HepG2 (cell line): ENCODE data around the gene SBK2. TPM values are rescaled to one million over a fixed set of nuclear protein-coding genes. Genes with fewer than 3 reads are reported as not detected.

Experiments
- ATF7-NPFF ChIP-seq: sonication (generic); formaldehyde crosslinking; IDR thresholded peaks from 2 replicates; pipeline ENCODE4 v1.8.1; 2023; ENCODE audit warnings: mild to moderate bottlenecking, low read depth, missing genetic modification reagents, moderate library complexity
- CHD4 ChIP-seq: fragments of 200-600 bp; sonication (generic); IDR thresholded peaks from 2 replicates; pipeline ENCODE4 v1.7.0; 2017; ENCODE audit warnings: mild to moderate bottlenecking, low read length, borderline replicate concordance
- DNMT3B ChIP-seq: conservative IDR thresholded peaks from 2 replicates; pipeline ENCODE4 v1.6.1; 2016; ENCODE audit warnings: missing biosample characterization, control low read depth
- HOXD1 ChIP-seq: sonication (generic); formaldehyde crosslinking; IDR thresholded peaks from 2 replicates; pipeline ENCODE4 v1.5.0; 2020; ENCODE audit warnings: missing genetic modification reagents
- IRX3 ChIP-seq: sonication (generic); formaldehyde crosslinking; IDR thresholded peaks from 2 replicates; pipeline ENCODE4 v1.8.1; 2023; ENCODE audit warnings: mild to moderate bottlenecking, low read depth, missing genetic modification reagents, borderline replicate concordance
- MLX ChIP-seq: IDR thresholded peaks from 2 replicates; pipeline ENCODE4 v1.6.1; 2016
- MYC ChIP-seq: sonication (generic); formaldehyde crosslinking; IDR thresholded peaks from 2 replicates; pipeline ENCODE4 v1.9.0; 2021; ENCODE audit warnings: missing genetic modification reagents, borderline replicate concordance
- NKX3-1 ChIP-seq: sonication (generic); formaldehyde crosslinking; IDR thresholded peaks from 2 replicates; pipeline ENCODE4 v1.5.0; 2020; ENCODE audit warnings: missing genetic modification reagents
- PAXIP1 ChIP-seq: sonication (generic); formaldehyde crosslinking; conservative IDR thresholded peaks from 2 replicates; pipeline ENCODE4 v1.4.0; 2020; ENCODE audit warnings: mild to moderate bottlenecking, missing genetic modification reagents, moderate library complexity
- PHF8 ChIP-seq: sonication (generic); formaldehyde crosslinking; IDR thresholded peaks from 2 replicates; pipeline ENCODE4 v1.5.0; 2020; ENCODE audit warnings: missing genetic modification reagents
- RARA ChIP-seq: IDR thresholded peaks from 2 replicates; pipeline ENCODE4 v1.6.1; 2016; ENCODE audit warnings: missing genetic modification reagents, missing compliant biosample characterization
- SMARCC2 ChIP-seq: fragments of 450-650 bp; IDR thresholded peaks from 2 replicates; pipeline ENCODE4 v1.6.1; 2017; ENCODE audit warnings: antibody characterized with exemption, mild to moderate bottlenecking
- TBX2 ChIP-seq: sonication (generic); formaldehyde crosslinking; IDR thresholded peaks from 2 replicates; pipeline ENCODE4 v1.5.0; 2020; ENCODE audit warnings: missing genetic modification reagents, mild to moderate bottlenecking, borderline replicate concordance
- ZBTB40 ChIP-seq, 2 experiments: fragments of 450-650 bp in 1 of 2; sonication (generic) in 1 of 2; formaldehyde crosslinking in 1 of 2; IDR thresholded peaks; 2 replicates each; pipeline versions ENCODE4 v1.6.1 to v1.8.0; 2016 to 2022; ENCODE audit warnings: antibody characterized with exemption in 1 of 2, mild to moderate bottlenecking in 1 of 2, missing genetic modification reagents in 1 of 2
- ZNF572 ChIP-seq: sonication (generic); formaldehyde crosslinking; IDR thresholded peaks from 2 replicates; pipeline ENCODE4 v1.5.1; 2020; ENCODE audit warnings: mild to moderate bottlenecking, missing genetic modification reagents
- ZNF891 ChIP-seq: sonication (generic); formaldehyde crosslinking; IDR thresholded peaks from 2 replicates; pipeline ENCODE4 v1.5.0; 2020; ENCODE audit warnings: mild to moderate bottlenecking, missing genetic modification reagents
- polyA plus RNA-seq, 8 experiments: library from polyadenylated mRNA; depleted of rRNA in 3 of 8; stranded (reverse) in 7 of 8; unstranded in 1 of 8; fragments of >200 nt; fragmentation: Illumina TruSeq in 4 of 8; extraction: Trizol in 4 of 8; gene quantifications; 2 replicates each; pipeline versions ENCODE4 v1.2.1 to v1.2.3, GENCODE V29; 2011 to 2016; ENCODE audit warnings: low read depth in 4 of 8, missing spikeins in 1 of 8, mixed read lengths in 1 of 8; ENCODE audit not compliant: insufficient read depth in 1 of 8
- total RNA-seq, 5 experiments: library from RNA; depleted of rRNA; stranded (reverse); fragments of >200 nt; fragmentation: Illumina TruSeq; extraction: Trizol; gene quantifications; 2 replicates each; pipeline ENCODE4 v1.2.3, GENCODE V29; 2016; ENCODE audit warnings: low read depth in 1 of 5

SBK2 gene
- total and polyA plus RNA-seq, 2 of the 13 experiments (the other 11 are each of a cell fraction or from before 2014, with no cell fraction given) = 0.24 TPM; not detected in 1

GRCh38 chr19:55581145-55581822, 44.4 kb upstream of the SBK2 start (continued):
- TF ChIP-seq MLX (0 out of 2 replicates have a peak, but pooled peaks have one; percentile 13), PHF8 (peak; percentile 25; the same call in 1 of the 2 replicates), PAXIP1 (CRISPR knock-in tag) (0 out of 2 replicates have a peak, but pooled peaks have one; percentile 8), MYC (CRISPR knock-in tag) (no peak), ZBTB40 (IDR thresholded peaks at IDR 0.05) (no peak), ZBTB40 (CRISPR knock-in tag; IDR thresholded peaks at IDR 0.05) (no peak), NKX3-1 (CRISPR knock-in tag) (peak; percentile 43; the same call in 1 of the 2 replicates), ZNF572 (no peak), HOXD1 (no peak), SMARCC2 (no peak), ZNF891 (CRISPR knock-in tag) (0 out of 2 replicates have a peak, but pooled peaks have one; percentile 32), IRX3 (no peak), DNMT3B (CRISPR knock-in tag) (0 out of 2 replicates have a peak, but pooled peaks have one; percentile 8), ATF7-NPFF (CRISPR knock-in tag) (peak; percentile 63; the same call in 1 of the 2 replicates), CHD4 (0 out of 2 replicates have a peak, but pooled peaks have one; percentile 67), TBX2 (CRISPR knock-in tag) (peak; percentile 18), RARA (peak; percentile 50)
